ENCODE measurements around the gene SQSTM1. TPM values are rescaled to one million over a fixed set of nuclear protein-coding genes. Genes with fewer than 3 reads are reported as not detected.

SQSTM1 gene
- total RNA-seq, 4 donors from 2014 or later = 408 to 463 (median 452) TPM

DNA sequence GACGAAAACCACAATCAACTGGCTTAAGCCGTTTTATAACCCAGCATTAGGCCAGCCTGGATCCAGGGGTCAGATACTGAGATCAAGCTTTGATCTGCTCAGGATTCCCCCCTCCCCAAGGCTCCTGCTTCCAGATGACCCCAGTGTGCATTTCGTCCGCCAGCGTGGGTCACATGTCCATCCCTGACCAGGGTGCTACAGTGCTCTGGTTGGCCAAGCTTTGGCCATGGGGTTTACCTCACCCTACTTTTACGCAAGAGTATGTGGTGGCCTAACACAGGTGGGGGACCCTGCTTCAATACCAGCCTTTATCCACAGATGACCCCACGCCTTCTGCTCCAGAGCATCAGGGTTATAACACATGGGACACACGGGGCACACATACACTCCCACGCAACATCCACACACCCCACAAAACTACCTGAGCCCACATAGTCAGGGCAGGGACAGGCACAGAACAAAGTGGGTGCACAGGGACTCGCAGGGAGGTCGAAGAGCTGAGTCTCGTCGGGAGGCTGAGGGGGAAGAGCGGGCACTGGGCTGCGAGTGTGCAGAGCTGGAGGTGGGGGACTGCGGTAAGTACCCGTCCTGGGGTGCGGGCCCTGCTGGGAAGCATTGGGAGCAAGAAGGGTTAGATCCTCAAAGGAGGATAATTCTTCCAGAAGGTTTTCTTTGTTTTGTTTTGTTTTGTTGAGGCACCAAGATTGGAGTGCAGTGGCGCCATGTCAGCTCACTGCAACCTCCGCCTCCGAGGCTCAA is 5.0 kb upstream of the SQSTM1 start:
- H3K4me3 ChIP-seq = no peak overlapping the region
- peaks cover 0 to 38% (median 33%) of the 10 kb centered on the region in 4 donors for H3K4me1 ChIP-seq
- no peaks in the 10 kb centered on the region for H3K9me3 ChIP-seq
- TF ChIP-seq EP300 (IDR thresholded peaks at IDR 0.05) (no peak), POLR2A (IDR thresholded peaks at IDR 0.05) (no peak)
- TF ChIP-seq, protein P1, sequence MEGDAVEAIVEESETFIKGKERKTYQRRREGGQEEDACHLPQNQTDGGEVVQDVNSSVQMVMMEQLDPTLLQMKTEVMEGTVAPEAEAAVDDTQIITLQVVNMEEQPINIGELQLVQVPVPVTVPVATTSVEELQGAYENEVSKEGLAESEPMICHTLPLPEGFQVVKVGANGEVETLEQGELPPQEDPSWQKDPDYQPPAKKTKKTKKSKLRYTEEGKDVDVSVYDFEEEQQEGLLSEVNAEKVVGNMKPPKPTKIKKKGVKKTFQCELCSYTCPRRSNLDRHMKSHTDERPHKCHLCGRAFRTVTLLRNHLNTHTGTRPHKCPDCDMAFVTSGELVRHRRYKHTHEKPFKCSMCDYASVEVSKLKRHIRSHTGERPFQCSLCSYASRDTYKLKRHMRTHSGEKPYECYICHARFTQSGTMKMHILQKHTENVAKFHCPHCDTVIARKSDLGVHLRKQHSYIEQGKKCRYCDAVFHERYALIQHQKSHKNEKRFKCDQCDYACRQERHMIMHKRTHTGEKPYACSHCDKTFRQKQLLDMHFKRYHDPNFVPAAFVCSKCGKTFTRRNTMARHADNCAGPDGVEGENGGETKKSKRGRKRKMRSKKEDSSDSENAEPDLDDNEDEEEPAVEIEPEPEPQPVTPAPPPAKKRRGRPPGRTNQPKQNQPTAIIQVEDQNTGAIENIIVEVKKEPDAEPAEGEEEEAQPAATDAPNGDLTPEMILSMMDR (IDR thresholded peaks at IDR 0.05) = no peak
- no peaks in the 10 kb centered on the region for H3K27me3 ChIP-seq
- no peak overlapping the region for H3K27ac ChIP-seq
- WGBS, 2 donors = 91 to 95% methylated on average over 21 of the region's 21 CpGs
- DNase-seq (ENCODE audit: low spot score in 2 of 2) = no peak
- peaks cover 0 to 41% (median 0%) of the 10 kb centered on the region in 3 donors for H3K36me3 ChIP-seq

DNA sequence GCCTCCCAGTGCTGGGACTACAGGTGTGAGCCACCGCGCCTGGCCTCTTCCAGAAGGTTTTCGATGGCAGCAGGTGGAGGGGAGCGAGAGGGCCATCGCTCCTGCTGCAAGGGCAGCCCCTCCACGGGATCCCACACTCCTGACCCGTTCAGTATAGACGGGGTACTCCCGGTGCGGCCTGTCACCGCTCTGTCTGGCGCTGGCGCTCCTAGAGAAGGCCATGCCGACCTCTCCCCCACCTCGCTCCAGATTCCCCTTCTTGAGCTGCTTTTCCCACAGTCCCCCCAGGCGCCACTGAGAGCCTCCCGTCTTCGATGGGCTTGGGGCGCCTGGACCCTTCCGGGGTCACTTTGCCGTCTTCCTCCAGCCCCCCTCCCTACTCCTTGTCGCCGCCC is 4.3 kb upstream of the SQSTM1 start:
- Histone ChIP-seq H3K36me3 (peaks cover 0 to 41% (median 0%) of the 10 kb centered on the region in 3 donors), H3K27me3 (no peaks in the 10 kb centered on the region), H3K4me1 (peaks cover 0 to 38% (median 33%) of the 10 kb centered on the region in 4 donors), H3K4me3 (peak overlapping the region; percentile 41 to 65 (median 50)), H3K27ac (peak overlapping the region; percentile 76 to 100 (median 87)), H3K9me3 (no peaks in the 10 kb centered on the region)
- 31 to 53% methylated on average over 16 to 23 of the region's 23 CpGs for WGBS, 2 donors
- DNase-seq (ENCODE audit: low spot score in 2 of 2) = no peak
- TF ChIP-seq POLR2A (IDR thresholded peaks at IDR 0.05) (no peak), EP300 (IDR thresholded peaks at IDR 0.05) (no peak)
- TF ChIP-seq, protein P1 (IDR thresholded peaks at IDR 0.05) = no peak

DNA sequence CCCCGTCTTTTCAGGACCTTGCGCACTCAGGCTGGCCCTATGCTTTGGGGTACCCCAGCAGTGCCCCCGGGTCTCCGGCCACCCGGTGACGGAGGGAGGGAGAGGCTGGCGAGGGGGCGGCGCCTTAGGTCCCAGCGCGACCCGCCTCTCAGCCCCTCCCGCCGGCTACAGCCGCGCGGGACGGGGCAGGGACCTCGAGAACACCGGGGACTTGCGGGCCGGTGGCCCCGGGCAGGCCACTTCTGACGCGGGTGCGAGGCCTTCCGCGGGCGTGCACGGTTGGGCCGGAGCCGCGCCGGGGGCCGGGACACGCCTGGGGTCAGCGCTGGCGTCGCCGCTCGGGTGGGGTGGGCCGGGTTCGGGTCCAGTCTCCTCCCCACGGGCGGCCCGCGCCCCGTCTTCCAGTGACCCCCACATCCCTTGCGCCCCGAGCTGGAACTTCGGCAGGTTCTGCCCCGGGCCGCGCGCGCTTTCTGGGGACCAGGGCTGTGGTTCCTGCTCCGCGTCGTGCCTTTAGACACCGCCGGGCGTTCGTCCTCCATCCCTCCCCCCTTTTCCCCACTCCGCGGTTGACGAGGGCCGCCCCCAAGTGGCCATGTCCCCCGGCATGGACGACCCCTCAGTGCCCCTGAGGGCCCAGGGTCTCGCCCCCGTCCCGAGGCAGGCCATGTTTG is 3.8 kb upstream of the SQSTM1 start:
- 1 to 2% methylated on average over 12 to 59 of the region's 72 CpGs for WGBS, 2 donors
- TF ChIP-seq POLR2A (IDR thresholded peaks at IDR 0.05) (no peak), EP300 (IDR thresholded peaks at IDR 0.05) (no peak)
- TF ChIP-seq, protein P1 (IDR thresholded peaks at IDR 0.05) = peak in 1 of 5 experiments; percentile 19
- Histone ChIP-seq H3K27me3 (no peaks in the 10 kb centered on the region), H3K9me3 (no peaks in the 10 kb centered on the region), H3K4me3 (peak overlapping the region; percentile 41 to 65 (median 50)), H3K36me3 (peaks cover 0 to 37% (median 0%) of the 10 kb centered on the region in 3 donors), H3K4me1 (peaks cover 0 to 40% (median 33%) of the 10 kb centered on the region in 4 donors), H3K27ac (peak overlapping the region; percentile 76 to 100 (median 87))
- no peak for DNase-seq (ENCODE audit: low spot score in 2 of 2)

DNA sequence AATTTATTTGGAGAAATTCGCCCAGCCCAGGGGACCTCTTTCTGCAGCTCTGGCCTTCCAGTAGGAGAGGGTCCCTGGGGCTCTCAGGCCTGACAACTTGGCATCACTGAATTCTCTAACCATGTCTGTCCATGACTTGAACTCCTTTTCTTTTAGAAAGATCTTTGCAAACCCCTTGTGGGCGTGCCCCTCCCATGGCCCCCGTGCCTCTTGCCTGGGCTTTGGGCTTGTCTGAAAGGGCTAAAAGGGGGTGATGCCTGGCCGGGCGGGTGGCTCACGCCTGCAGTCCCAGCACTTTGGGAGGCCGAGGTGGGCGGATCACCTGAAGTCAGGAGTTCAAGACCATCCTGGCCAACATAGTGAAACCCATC is 3.2 kb upstream of the SQSTM1 start:
- Histone ChIP-seq H3K4me1 (peaks cover 0 to 45% (median 38%) of the 10 kb centered on the region in 4 donors), H3K9me3 (no peaks in the 10 kb centered on the region), H3K27ac (peak overlapping the region; percentile 76 to 100 (median 87)), H3K36me3 (peaks cover 0 to 34% (median under 1%) of the 10 kb centered on the region in 3 donors), H3K4me3 (peak overlapping the region; percentile 41 to 65 (median 50)), H3K27me3 (no peaks in the 10 kb centered on the region)
- WGBS, 2 donors = 73 to 83% methylated on average over 8 of the region's 8 CpGs
- TF ChIP-seq, protein P1 (IDR thresholded peaks at IDR 0.05) = no peak
- TF ChIP-seq POLR2A (IDR thresholded peaks at IDR 0.05) = no peak
- no peak for TF ChIP-seq EP300 (IDR thresholded peaks at IDR 0.05)
- no peak for DNase-seq (ENCODE audit: low spot score in 2 of 2)

Measured in tibial nerve (tissue), 4 donors.